Mesendoderm (in vitro differentiated cells): ENCODE results near the gene ITM2C.
A peak's percentile ranks its signal among the peaks of the same experiment; 100 is the strongest.

Source experiments
- DNase-seq: peaks from one replicate; pipeline ENCODE4 v3.0.0; 2013
- H2AK5ac ChIP-seq: 2 replicates; pipeline ENCODE4 v1.6.1; 2013; ENCODE audit warnings: low read length, inconsistent platforms
- H2BK120ac ChIP-seq: 2 replicates; pipeline ENCODE4 v1.6.1; 2013; ENCODE audit warnings: low read depth, mild to moderate bottlenecking, low read length, moderate library complexity, mixed read lengths
- H2BK15ac ChIP-seq: replicated peaks from 2 replicates; pipeline ENCODE4 v1.6.1; 2013; ENCODE audit warnings: low read depth, mild to moderate bottlenecking, moderate library complexity
- H2BK5ac ChIP-seq: 2 replicates; pipeline ENCODE4 v1.6.1; 2013; ENCODE audit warnings: low read length, inconsistent platforms
- H3K18ac ChIP-seq: 2 replicates; pipeline ENCODE4 v1.6.1; 2013; ENCODE audit warnings: mild to moderate bottlenecking, low read length, mixed read lengths
- H3K23ac ChIP-seq: one replicate; pipeline ENCODE4 v1.6.1; 2013; ENCODE audit warnings: low read length
- H3K27ac ChIP-seq: 2 replicates; pipeline ENCODE4 v1.5.1; 2013; ENCODE audit warnings: low read depth, mild to moderate bottlenecking, inconsistent platforms, low read length, moderate library complexity
- H3K27me3 ChIP-seq: 2 replicates; pipeline ENCODE4 v1.6.1; 2013; ENCODE audit warnings: low read length, control low read depth, mild to moderate bottlenecking, inconsistent platforms; ENCODE audit not compliant: insufficient read depth, poor library complexity
- H3K36me3 ChIP-seq: 2 replicates; pipeline ENCODE4 v1.6.1; 2013; ENCODE audit warnings: low read length, inconsistent platforms; ENCODE audit not compliant: control insufficient read depth, insufficient read depth
- H3K4ac ChIP-seq: one replicate; pipeline ENCODE4 v1.6.1; 2013; ENCODE audit warnings: low read depth, mild to moderate bottlenecking, low read length, moderate library complexity
- H3K4me1 ChIP-seq: 2 replicates; pipeline ENCODE4 v1.6.1; 2013; ENCODE audit warnings: low read depth, low read length, inconsistent platforms; ENCODE audit not compliant: control insufficient read depth
- H3K4me2 ChIP-seq: 2 replicates; pipeline ENCODE4 v1.6.1; 2013; ENCODE audit warnings: low read length
- H3K4me3 ChIP-seq: 2 replicates; pipeline ENCODE4 v1.5.1; 2013; ENCODE audit warnings: mild to moderate bottlenecking, low read length
- H3K56ac ChIP-seq: one replicate; pipeline ENCODE4 v1.6.1; 2013; ENCODE audit warnings: low read length
- H3K79me1 ChIP-seq: 2 replicates; pipeline ENCODE4 v1.6.1; 2013; ENCODE audit warnings: low read length, inconsistent platforms
- H3K79me2 ChIP-seq: 2 replicates; pipeline ENCODE4 v1.6.1; 2013; ENCODE audit warnings: mild to moderate bottlenecking, low read length; ENCODE audit not compliant: control insufficient read depth, insufficient read depth
- H3K9ac ChIP-seq: 2 replicates; pipeline ENCODE4 v1.6.1; 2013; ENCODE audit warnings: low read length, inconsistent platforms
- H4K5ac ChIP-seq: one replicate; pipeline ENCODE4 v1.6.1; 2013; ENCODE audit warnings: low read length
- H4K8ac ChIP-seq: one replicate; pipeline ENCODE4 v1.6.1; 2013; ENCODE audit warnings: low read depth, mild to moderate bottlenecking, control low read depth, low read length, moderate library complexity
- WGBS: extraction: QIAGEN DNeasy Blood & Tissue Kit; methylation state at CpG from one replicate; pipeline ENCODE4 v1.1.7; 2013; ENCODE audit warnings: low lambda C conversion rate, missing lambda C conversion rate; ENCODE audit not compliant: insufficient coverage; ENCODE audit errors: extremely low coverage; 5-methylcytosine and 5-hydroxymethylcytosine counted together

Gene ITM2C

DNA sequence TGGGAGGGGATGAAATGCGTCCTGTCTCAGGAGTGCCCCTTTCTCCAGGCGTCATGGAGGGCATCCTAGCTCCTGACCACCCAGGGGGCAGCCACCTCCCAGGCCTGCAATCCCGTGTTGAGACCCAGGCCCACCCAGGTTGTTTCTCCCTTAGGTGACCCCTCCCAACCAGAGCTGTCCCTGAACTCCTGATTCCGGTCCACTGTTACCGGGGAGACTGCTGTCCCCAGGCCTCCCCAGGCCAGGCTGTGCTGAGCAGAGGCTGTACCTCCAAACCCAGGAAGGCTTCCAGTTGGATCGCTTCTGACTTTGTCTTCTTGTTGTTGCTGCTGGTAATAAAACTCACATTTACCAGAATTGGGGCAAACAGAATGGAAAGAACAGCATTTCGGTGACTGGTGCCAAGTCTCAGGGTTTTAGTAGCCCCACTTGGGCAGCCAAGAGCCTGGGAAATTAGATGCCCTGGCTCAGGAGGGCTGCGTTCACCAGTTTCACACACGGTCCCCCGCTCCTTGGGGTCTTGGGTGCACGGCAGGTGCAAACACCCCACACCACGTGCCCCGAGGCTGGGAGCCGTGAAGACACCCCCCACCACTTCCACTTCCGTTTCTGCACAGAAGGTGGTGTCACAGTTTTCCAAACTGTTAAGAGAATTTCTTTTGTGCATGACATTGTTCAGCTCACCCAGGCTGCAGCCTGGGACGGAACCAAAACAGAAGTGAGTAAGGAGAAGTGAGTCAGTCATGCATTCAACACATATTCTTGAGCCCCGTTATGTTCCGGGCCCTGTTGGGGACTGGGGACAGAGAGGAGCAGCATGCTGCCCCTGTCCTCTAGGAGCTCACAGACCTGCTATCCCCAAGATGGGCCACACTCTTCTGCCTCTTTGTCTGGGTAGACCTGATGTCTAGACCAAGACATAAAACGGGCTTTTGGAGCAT, 29.4 kb downstream of the ITM2C start:
- no peak overlapping the region for H3K56ac ChIP-seq
- no peak overlapping the region for H3K27ac ChIP-seq
- H2BK120ac ChIP-seq = no peak overlapping the region
- no peak overlapping the region for H4K8ac ChIP-seq
- H3K23ac ChIP-seq = no peak overlapping the region
- no peaks in the 10 kb centered on the region for H3K79me2 ChIP-seq
- H3K4me1 ChIP-seq = no peaks in the 10 kb centered on the region
- H3K4me3 ChIP-seq = no peak overlapping the region
- H3K79me1 ChIP-seq = no peaks in the 10 kb centered on the region
- H3K27me3 ChIP-seq = no peaks in the 10 kb centered on the region
- no peak overlapping the region for H3K9ac ChIP-seq
- no peak overlapping the region for H3K4ac ChIP-seq
- no peak overlapping the region for H4K5ac ChIP-seq
- no peak overlapping the region for H2BK5ac ChIP-seq
- no peaks in the 10 kb centered on the region for H3K36me3 ChIP-seq
- DNase-seq = no peak
- H3K4me2 ChIP-seq = no peak overlapping the region
- H2AK5ac ChIP-seq = no peak overlapping the region
- no peak overlapping the region for H2BK15ac ChIP-seq
- H3K18ac ChIP-seq = no peak overlapping the region
- no CpG with 5 or more reads among the region's 19 CpGs for WGBS

DNA sequence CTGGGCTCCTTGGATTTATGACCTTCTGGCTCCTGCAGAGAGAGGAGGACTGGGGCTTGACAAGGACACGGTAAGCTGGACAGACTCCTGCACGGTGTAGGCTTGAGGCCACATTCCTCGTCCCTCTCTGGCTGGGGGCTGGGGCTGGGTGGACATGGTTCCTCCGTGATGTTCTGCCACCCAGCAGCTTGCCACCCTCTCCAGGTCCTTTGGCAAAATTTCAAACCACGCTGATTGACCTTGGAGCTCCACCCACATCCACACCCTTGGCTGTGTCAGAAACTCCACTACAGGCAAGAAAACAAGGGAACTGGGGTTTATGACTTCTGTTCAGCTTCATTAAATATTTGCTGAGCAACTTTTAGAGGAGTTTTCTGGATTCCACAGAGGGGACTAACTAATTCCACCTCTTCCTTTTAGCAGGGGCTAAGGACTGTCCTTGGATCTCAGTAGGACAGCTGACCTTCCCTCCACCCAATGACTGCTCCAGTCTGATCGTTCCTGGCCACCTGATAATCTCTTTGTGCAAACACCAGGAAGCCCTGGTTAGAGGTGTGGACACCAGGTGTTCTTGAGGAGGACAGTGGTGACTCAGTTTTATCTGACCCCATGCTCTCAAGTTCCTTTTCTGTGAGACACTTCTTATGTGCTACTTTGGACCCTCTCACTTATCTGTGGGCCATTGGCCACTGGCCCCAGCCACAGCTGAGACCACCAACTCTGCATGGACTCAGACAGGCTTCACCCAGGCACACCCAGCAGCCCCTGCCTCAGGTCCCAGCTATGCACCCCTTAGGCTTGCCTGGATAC, 31.0 kb downstream of the ITM2C start:
- no peak overlapping the region for H4K5ac ChIP-seq
- no peaks in the 10 kb centered on the region for H3K27me3 ChIP-seq
- WGBS = no CpG with 5 or more reads among the region's 6 CpGs
- no peaks in the 10 kb centered on the region for H3K79me1 ChIP-seq
- H3K4me3 ChIP-seq = no peak overlapping the region
- H3K4ac ChIP-seq = no peak overlapping the region
- no peak overlapping the region for H3K9ac ChIP-seq
- no peak overlapping the region for H3K56ac ChIP-seq
- H3K4me1 ChIP-seq = no peaks in the 10 kb centered on the region
- H3K18ac ChIP-seq = no peak overlapping the region
- H3K23ac ChIP-seq = no peak overlapping the region
- H3K4me2 ChIP-seq = no peak overlapping the region
- no peak overlapping the region for H4K8ac ChIP-seq
- no peak overlapping the region for H2BK15ac ChIP-seq
- H3K36me3 ChIP-seq = no peaks in the 10 kb centered on the region
- H2BK5ac ChIP-seq = no peak overlapping the region
- no peak overlapping the region for H2AK5ac ChIP-seq
- H2BK120ac ChIP-seq = no peak overlapping the region
- no peak overlapping the region for H3K27ac ChIP-seq
- no peak for DNase-seq
- no peaks in the 10 kb centered on the region for H3K79me2 ChIP-seq

DNA sequence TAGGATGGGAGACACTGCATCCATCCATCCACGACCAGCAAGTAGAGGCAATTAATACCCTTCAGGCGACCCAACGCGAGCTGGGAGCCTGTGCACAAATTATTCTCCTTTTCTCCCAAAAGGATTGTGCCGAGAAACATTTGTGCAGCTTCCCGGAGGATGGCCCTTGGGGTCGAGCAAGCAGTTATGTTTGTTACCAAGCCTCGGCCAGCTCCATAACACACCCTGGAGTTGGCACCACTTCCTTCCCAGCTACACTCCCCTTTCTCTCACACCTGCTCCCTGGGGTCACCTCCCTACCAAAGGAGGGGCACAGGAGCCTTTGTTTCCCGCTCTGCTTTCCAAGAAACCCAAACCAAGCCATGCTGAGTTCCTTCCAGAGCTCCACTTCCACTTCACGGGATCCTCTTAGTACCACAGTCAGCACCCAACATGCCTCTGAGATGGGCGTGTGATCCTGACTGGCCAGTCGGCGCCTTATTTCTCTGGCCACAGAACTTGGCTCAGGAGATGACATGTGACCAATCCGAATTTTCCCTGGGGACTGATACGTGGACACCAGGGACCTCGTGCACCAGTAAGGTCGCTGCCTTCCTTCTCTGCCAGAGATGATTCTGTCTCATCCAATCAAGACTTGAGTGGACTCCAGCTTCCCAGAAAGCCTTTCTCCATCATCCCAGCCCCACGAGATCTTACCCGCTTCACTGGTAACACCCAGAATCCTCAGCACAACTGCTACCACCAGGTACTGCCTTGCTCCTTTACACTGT, 31.8 kb downstream of the ITM2C start:
- H2AK5ac ChIP-seq = no peak overlapping the region
- H3K79me2 ChIP-seq = no peaks in the 10 kb centered on the region
- H3K23ac ChIP-seq = no peak overlapping the region
- H3K27ac ChIP-seq = no peak overlapping the region
- no peak overlapping the region for H2BK15ac ChIP-seq
- no peak for DNase-seq
- H3K4ac ChIP-seq = no peak overlapping the region
- H3K79me1 ChIP-seq = no peaks in the 10 kb centered on the region
- no peaks in the 10 kb centered on the region for H3K36me3 ChIP-seq
- no peak overlapping the region for H3K56ac ChIP-seq
- no peak overlapping the region for H2BK5ac ChIP-seq
- no peak overlapping the region for H4K5ac ChIP-seq
- H3K27me3 ChIP-seq = no peaks in the 10 kb centered on the region
- no peak overlapping the region for H3K4me2 ChIP-seq
- no peaks in the 10 kb centered on the region for H3K4me1 ChIP-seq
- WGBS = no CpG with 5 or more reads among the region's 19 CpGs
- no peak overlapping the region for H3K18ac ChIP-seq
- H2BK120ac ChIP-seq = no peak overlapping the region
- no peak overlapping the region for H3K9ac ChIP-seq
- no peak overlapping the region for H4K8ac ChIP-seq
- no peak overlapping the region for H3K4me3 ChIP-seq

DNA sequence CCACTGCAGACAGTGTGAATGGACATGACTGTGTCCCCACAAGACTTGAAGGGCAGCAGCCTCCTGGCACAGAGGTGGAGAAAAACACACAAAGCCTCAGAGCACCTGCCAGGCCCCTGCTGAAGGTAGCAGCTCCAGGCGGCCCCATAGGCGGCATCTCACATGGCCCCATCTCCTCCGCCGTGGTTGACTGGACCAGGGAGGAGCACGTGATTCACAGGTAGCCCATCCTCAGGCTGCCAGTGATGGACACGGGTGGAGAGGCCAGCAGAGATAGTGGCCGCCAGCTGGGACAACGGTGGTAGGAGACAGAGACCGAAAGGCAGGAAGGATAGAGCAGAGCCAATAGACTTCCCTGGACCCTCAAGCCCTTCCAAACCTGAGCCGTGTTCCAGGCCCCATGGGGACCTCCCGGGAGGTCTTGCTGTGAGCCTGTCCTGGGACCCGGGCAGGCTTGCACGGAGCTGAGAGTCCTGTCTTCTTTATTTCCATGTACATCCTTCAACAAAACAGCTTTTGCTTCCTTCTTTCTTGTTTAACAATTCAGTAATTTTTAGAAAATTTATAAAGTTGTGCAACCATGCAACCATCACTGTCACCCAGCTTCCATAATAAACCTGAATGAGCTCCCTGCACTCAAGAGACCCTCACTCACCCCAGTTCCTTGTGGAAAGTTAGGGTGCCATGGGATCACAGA, 33.4 kb downstream of the ITM2C start:
- Histone ChIP-seq H3K23ac (no peak overlapping the region), H3K4me1 (peaks cover 2% of the 10 kb centered on the region), H3K9ac (no peak overlapping the region), H2AK5ac (no peak overlapping the region), H3K27ac (no peak overlapping the region), H3K4me2 (no peak overlapping the region), H2BK5ac (no peak overlapping the region), H4K8ac (no peak overlapping the region), H2BK15ac (no peak overlapping the region), H2BK120ac (no peak overlapping the region), H3K79me2 (no peaks in the 10 kb centered on the region), H3K27me3 (no peaks in the 10 kb centered on the region), H3K4me3 (no peak overlapping the region), H3K36me3 (no peaks in the 10 kb centered on the region), H3K18ac (no peak overlapping the region), H3K56ac (no peak overlapping the region), H4K5ac (no peak overlapping the region), H3K79me1 (no peaks in the 10 kb centered on the region), H3K4ac (no peak overlapping the region)
- WGBS = no CpG with 5 or more reads among the region's 13 CpGs
- no peak for DNase-seq

DNA sequence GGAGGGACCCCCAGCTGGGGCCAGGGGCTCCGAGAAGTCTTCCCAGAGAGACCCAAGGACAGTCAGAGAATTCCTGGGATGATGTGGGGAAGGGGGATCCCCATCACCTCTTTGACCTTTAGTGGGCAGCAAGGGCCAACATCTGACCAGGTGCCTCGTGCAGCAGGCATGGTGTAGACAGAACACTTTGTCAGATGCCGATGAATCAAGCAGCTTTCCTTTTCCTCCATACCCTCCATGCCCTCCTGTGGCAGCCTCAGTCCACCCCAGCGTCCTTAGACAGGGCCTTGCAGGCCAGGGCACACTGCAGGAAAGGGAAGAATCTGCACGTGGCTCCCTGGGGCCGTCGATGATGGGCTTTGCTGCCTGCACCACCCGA, 34.0 kb downstream of the ITM2C start:
- Histone ChIP-seq H3K79me2 (no peaks in the 10 kb centered on the region), H4K5ac (no peak overlapping the region), H3K18ac (no peak overlapping the region), H2BK120ac (no peak overlapping the region), H3K36me3 (no peaks in the 10 kb centered on the region), H2BK5ac (no peak overlapping the region), H3K4me1 (peaks cover 2% of the 10 kb centered on the region), H4K8ac (no peak overlapping the region), H3K79me1 (no peaks in the 10 kb centered on the region), H2BK15ac (no peak overlapping the region), H3K27ac (no peak overlapping the region), H3K27me3 (no peaks in the 10 kb centered on the region), H3K4me2 (no peak overlapping the region), H3K4ac (no peak overlapping the region), H3K56ac (peak overlapping the region; percentile 47), H2AK5ac (no peak overlapping the region), H3K23ac (no peak overlapping the region), H3K4me3 (no peak overlapping the region), H3K9ac (no peak overlapping the region)
- no peak for DNase-seq
- no CpG with 5 or more reads among the region's 8 CpGs for WGBS
